GM19468 (cell line): ENCODE data around the gene PRRC2C.
"Not testable (repeated sequence)": the region's sequence is repeated elsewhere in the genome, so short reads cannot be mapped to it uniquely, and the experiment has no call there.

Source experiments
- ATAC-seq: cut with Tn5 transposase; IDR thresholded peaks from one replicate; pipeline ENCODE4 v1.9.1; 2021; ENCODE audit warnings: mild to moderate bottlenecking, moderate library complexity, moderate number of reproducible peaks; ENCODE audit not compliant: unreplicated experiment; ENCODE audit errors: extremely low read depth

PRRC2C gene

DNA sequence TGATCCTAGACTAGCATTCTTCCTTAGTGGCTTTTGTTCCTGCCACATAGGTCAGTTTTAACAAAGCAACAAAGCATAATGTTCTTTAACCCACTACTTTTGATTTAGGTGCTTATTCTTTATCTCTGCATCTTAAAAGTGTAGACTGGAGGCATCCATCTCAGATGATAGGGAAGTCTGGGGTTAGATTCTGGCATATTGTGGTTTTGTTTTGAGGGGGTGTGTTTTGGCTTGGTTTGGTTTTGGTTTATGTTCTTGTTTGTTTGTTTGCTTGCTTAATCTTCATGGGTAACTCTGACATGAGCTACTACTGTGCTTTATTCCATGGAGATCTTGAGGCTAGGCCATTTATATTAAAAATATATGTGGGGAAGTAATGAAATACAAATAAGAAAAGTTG lies 96.4 kb downstream of the PRRC2C start:
- no peak for ATAC-seq

DNA sequence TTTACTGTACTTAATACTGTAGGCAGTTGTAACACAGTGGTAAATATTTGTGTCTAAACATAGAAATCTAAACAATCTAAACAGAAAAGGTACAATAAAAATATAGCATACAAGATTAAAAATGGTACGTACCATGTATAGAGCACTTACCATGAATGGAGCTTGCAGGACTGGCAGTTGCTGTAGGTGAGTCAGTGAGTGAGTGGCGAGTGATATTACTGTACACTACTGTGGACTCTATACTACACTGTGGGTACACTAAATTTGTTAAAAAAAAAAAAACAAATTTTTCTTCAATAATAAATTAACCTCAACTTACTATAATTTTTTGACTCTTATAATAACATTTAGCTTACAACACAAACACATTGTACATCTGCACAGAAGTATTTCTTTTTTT lies 97.3 kb downstream of the PRRC2C start:
- ATAC-seq = no peak

DNA sequence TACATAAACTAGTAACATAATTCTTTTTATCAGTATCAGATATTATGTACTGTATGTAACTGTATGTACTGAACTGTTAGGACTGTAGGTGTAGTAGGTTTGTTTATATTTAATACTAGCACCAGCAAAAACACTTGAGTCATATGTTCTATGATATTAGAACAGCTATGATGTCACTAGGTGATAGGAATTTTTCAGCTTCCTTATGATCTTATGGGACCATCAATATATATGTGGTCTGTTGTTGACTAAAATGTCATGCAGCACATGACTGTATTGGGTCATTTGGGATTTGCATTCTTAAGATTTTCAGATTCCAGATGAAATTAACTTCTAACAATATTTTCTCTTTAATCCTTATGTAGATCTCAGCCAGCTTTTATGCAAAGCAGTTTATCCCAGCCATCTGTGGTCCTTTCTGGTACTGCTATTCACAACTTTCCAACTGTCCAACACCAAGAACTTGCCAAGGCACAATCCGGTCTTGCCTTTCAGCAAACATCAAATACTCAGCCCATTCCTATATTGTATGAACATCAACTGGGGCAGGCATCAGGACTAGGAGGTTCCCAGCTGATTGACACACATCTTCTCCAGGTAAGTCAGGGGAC lies 98.4 kb downstream of the PRRC2C start:
- ATAC-seq = no peak

DNA sequence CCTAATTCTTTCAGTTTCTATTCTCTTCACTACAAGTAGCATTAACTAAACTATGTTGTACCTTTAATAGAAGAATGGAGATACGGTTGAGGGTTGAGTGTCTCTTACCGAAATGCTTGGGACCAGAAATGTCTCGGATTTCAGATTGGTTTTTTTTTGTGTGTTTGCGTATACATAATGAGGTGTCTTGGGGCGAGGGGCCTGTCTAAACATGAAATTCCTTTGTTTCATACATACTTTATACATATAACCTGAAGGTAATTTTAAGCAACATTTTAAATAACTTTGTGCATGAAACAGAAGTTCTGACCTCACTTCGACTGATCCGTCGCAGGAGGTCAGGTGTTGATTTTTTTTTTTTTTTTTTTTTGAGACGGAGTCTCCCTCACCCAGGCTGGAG lies 100.4 kb downstream of the PRRC2C start:
- no peak for ATAC-seq

DNA sequence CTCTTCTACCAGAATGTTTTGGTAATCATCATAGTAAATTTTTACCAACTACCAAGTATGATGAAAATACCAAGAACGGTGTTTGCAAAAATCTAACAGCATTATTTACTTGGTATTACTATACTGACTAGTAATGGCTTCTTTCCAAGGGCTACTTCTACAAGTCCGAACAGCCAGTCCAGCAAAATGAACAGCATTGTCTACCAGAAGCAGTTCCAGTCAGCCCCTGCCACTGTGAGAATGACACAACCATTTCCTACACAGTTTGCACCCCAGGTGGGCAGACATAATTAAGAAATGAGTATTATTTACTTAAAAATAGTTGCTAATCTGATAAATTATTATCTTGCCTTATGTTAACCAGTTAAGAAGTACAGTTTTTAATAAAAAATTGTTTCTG lies 102.9 kb downstream of the PRRC2C start:
- ATAC-seq = no peak

DNA sequence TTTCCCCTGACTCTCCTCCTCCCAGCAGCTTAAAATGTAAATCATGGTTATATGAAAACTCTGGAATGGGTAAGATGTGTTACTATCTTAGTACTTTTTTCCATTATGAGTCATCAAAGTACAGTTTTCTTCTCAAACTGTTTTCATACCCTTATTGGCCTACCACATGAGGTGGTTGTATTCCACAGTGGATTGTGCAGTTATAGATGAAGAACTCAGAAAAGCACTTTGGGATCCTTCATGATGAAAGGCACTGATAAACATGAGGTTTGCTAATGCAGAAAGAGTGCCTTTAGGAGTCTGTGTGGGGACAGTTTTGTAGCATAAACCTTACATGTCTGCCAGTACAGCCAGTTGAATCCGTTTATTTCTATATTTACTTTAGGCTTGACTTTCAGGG lies 104.7 kb downstream of the PRRC2C start:
- ATAC-seq = no peak

DNA sequence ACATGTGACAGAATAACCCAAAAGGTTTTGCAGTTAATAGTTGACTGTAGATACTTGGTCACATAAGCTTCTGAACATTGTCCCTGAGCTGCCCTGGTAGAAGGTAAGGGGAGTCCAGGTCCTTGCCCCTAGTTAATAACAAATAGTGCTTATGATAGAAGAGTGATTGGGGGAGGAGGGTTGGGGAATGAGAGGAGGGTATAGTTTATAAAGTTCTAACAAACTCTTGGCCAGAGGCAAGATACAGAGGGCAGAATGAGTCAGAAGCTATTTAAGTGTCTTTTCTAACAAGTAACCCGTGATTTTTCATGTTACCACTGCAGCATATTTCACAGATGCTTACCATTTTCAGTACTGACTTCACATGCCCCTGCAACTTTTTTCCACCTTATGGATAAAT lies 110.0 kb downstream of the PRRC2C start:
- no peak for ATAC-seq

DNA sequence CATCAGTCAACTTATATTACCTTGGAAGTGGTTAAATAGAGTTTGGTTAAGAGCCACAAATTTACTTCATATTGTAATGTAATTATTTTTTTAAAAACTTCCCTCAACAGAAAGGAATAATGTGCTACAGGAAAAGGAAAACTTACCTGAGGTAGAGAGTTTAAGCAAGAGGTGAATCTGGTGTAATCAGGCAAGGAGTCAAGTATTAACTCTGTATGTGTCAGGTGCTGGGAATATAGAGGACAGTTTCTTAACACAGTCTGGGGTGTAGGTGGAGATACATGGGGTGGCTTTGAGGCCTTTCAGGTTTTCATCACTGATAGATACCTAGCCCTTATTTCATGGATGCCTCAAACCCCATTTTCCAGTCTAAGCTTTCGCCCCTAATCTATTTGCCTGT lies 110.8 kb downstream of the PRRC2C start:
- no peak for ATAC-seq

DNA sequence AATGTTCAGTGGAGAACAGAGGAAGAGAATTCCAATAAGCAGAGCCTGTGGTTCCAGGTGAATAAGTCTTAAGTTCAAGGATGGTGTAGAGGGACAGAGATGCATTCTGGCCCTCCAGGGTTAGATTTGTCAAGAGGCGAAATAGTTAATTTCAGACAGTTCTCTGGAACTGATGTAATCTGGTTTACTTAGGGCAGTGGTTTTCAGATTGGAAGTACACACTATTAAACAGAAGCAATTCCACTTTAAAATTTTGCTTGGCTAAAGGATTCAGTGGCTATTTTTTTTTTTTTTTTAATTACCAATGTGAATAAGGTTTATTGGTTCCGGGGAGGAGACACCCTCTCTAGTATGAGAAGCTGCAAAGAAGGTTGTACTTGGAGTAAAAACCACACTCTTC lies 111.4 kb downstream of the PRRC2C start:
- ATAC-seq = no peak

DNA sequence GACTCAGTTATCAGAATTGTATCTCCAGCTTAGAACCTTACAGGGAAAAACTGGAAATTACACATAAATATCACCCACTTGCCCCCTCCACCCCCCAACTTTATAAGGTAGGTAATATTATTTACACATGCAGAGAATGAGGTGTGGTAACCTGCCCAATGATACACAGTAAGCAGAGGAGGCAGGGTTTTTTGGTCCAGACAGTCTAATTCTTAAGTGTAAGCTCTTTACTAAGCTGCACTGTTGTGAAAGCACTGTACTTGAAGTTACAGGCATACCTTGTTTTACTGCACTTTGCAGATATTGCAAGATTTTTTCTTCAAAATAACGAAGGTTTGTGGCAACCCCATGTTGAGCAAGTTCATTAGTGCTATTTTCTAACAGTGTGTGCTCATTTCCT lies 111.9 kb downstream of the PRRC2C start:
- no peak for ATAC-seq

DNA sequence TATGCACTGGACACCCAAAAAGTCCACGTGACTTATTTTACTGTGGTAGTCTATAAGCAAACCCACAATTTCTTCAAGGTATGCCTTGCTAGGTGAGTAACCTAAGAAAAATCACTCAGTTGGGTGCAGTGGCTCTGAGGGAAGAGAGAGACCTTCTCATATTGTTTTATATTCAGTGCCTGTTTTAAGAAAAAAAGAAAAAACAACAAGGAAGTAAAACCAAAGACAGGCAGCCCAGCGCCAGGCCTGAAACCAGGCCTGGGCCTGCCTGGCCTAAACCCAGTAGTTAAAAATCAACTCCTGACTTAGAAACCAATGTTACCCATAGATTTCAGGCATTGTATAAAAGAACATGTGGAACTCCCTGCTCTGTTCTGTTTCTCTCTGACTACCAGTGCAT lies 115.0 kb downstream of the PRRC2C start:
- not testable (repeated sequence) for ATAC-seq

DNA sequence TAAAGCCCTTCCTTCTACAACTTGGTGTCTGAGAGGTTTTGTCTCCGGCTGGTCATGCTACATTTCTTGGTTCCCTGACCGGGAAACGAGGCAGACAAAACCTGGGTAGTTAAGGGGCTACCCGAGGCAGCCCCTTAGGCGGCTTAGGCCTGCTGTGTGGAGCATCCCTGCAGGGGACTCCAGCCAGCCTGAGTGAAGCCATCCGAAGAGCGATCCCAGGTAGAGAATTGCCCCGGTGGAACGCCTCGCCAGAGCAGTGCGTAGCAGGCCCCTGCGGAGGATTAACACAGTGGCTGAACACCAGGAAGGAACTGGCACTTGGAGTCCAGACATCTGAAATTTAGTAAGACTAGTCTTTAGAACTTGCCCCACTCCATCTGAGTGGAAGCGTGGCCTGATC lies 115.5 kb downstream of the PRRC2C start:
- ATAC-seq = no peak

DNA sequence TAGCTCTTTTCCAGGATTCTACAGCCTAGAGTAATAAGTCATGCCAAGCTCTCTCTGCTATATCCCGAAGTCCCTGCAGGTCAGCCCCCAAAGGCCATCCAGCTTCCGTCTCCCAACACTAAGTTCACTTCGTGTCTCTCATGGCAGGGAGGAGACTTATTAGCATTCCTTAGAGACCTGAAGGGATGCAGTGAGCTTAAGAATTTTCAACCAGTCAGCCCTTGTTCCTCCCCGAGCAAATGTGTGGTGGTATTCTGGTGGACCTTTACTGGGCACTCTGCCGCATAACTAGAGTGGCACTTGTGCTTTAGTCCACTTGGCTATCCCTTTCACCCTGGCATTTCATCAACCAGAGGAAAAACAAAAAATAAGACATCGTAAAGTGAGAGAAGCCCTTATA lies 117.7 kb downstream of the PRRC2C start:
- not testable (repeated sequence) for ATAC-seq

DNA sequence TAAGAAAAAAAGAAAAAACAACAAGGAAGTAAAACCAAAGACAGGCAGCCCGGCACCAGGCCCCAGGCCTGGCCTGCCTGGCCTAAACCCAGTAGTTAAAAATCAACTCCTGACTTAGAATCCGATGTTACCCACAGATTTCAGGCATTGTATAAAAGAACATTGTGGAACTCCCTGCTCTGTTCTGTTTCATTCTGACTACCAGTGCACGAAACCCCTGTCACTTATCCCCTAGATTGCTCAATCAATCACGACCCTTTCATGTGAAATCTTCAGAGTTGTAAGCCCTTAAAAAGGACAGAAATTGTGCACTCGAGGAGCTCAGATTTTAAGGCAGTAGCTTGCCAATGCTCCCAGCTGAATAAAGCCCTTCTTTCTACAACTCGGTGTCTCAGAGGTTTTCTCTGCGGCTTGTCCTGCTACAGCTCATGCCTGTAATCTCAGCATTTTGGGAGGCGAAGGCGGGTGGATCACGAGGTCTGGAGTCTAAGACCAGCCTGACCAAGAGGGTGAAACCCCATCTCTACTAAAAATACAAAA lies 121.1 kb downstream of the PRRC2C start:
- ATAC-seq = peak; percentile 58

DNA sequence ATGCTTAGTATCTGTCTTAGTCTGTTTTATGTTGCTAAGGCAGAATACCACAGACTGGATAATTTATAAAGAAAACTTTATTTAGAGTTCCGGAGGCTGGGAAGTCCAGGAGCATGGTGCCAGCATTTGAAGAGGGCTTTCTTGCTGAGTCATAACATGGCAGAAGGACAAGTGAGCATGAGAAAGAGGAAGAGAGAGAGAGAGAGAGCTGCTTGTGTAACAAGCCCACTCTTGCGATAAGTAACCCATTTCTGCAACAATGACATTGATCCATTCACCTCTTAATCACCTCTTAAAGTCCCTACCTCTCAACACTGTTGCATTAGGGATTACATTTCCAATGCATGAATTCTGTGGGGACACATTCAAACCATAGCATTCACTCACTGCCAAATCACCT lies 125.1 kb downstream of the PRRC2C start:
- no peak for ATAC-seq

DNA sequence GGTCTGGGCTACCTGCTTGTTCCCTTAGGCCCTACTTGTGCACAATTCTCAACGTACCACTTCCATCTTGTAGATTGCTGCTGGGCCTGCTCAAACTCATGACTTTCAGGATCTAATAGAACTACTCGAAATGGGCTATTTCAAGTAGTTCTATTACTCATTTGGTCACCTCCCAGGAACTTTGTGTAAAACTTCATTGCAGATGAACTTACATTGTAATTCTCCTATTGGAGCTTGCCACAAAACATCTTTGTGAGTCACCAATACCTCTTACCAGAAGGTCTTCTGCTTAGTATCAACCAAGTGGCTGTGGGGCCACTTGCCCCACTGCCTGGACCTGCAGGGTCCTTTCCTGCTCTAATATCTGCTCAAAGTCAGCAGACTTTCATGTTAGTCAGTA lies 126.0 kb downstream of the PRRC2C start:
- ATAC-seq = no peak

DNA sequence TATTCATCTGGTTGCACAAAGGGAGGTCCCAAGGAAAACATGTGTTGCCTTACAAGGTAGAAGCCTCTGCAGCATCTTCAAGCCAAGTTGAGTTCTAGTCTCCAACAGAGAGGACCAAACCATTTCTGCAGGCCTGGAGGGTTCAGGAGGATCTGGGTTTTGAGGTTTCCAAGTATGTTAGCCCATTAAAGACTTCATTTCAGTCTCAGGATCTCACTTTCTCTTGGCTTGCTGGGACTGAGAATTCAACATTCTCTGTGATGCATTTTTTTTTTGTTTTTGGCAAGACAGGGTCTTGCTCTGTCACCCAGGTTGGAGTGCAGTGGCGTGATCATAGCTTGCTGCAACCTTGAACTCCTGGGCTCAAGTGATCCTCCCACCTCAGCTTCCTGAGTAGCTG lies 128.0 kb downstream of the PRRC2C start:
- ATAC-seq = no peak

DNA sequence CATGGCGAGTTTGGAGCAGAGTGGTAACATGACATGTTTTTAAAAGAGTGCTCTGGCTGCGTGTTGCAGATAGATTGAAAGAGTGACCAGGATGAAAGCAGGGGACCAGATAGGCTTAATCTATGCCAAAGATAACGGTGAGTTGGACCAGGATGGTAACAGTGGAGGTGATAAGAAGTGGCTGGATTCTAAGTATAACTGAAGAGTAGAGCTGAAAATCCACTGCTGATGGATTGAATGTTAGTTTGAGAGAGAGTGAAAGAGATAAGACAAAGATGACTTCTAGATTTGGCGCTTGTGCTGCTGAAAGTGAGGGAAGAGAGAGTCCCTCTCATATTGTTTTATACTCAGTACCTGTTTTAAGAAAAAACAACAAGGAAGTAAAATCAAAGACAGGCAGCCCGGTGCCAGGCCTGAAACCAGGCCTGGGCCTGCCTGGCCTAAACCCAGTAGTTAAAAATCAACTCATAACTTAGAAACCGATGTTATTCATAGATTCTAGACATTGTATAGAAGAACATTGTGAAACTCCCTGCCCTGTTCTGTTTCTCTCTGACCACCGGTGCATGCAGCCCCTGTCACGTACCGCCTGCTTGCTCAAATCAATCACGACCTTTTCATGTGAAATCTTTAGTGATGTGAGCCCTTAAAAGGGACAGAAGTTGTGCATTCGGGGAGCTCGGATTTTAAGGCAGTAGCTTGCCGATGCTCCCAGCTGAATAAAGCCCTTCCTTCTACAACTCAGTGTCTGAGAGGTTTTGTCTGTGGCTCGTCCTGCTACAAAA lies 130.0 kb downstream of the PRRC2C start:
- ATAC-seq = peak; percentile 9

DNA sequence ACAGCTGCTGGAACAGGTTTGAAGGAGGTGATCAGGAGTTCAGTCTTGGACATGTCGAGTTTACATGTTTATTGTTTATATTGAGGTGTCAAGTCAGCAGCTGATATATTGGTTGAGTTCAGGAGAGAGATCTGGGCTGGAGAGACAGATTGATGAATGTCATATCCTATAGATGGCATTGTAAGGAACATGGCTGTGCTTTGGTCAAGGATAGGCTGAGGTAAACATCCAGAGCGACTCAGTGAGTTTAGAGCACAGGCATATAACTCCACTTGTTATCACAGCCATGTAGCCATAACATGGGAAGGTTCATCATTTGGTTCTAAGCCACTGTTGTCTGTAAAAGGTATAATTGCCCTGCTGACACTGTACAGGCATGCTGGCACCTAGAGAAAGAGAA lies 131.3 kb downstream of the PRRC2C start:
- ATAC-seq = no peak

DNA sequence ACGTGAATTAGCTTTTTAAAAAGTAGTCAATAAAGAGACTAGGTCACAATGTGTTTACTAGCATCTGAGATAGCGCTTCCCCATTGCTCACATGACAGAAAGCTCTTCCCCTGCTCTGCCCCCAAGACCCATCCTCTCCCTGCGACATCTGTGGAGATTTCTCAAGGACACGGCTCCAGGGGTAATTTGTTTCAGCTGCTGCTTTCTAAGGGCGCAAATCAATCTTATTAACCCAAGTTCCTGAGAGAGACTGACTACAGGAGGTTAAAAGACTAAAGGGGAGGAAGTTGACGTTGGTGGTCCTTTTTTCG lies 136.8 kb downstream of the PRRC2C start, which contains the start of gene MYOCOS:
MYOCOS (plus strand) TSS at position 92 of the 311 bp plus-strand sequence. CDS start 1,641 bp downstream, outside the sequence.
- no peak for ATAC-seq

DNA sequence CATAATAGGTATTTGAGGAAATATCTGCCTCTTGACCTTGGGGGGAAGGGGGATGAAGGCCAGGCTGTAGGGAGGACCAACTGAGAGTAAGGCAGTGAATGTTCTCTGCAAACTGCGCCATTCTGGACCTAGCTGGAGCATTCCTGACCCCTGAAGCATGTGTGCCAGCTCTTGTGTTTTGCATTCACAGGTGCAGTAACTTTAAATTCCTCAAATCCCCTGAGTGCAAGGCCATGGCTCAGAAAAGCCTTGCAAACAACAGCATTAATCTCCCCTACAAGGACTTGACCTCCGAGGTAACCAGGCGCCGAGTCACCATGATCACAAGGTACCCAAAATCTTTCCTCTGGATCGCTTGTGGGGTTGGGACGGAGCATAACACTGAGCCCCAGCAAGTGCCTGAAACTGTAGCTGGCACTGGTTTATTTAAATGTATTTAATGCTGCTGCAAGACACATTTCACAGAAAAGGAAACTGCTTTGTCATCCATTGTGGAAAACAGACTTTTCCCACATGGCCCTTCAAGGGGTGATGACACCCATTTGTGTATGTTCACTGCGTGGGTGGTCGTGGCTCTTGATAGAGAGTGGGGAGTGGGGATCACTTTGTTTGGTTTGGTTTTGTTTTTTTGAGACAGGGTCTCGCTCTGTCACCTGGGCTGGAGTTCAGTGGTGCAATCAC lies 138.5 kb downstream of the PRRC2C start:
- no peak for ATAC-seq
